Loucy (cell line): Measurements from ENCODE around the gene INS.

Source experiments
- H2AFZ ChIP-seq: fragments of 200-600 bp; sonication (generic); 2 replicates; pipeline ENCODE4 v1.6.0; 2016; ENCODE audit warnings: antibody characterized with exemption, mild to moderate bottlenecking, low read length, moderate library complexity
- H3F3A ChIP-seq: fragments of 200-600 bp; 2 replicates; pipeline ENCODE4 v1.6.0; 2016; ENCODE audit warnings: antibody characterized with exemption, low read depth, mild to moderate bottlenecking
- H3K27me3 ChIP-seq: fragments of 200-600 bp; sonication (generic); 2 replicates; pipeline ENCODE4 v1.6.1; 2014; ENCODE audit warnings: low read length, mild to moderate bottlenecking; ENCODE audit not compliant: insufficient read depth, poor library complexity, severe bottlenecking
- H3K36me3 ChIP-seq: fragments of 200-600 bp; sonication (generic); 2 replicates; pipeline ENCODE4 v1.6.1; 2016; ENCODE audit warnings: low read length; ENCODE audit not compliant: insufficient read depth
- H3K4me1 ChIP-seq: fragments of 200-600 bp; sonication (generic); 2 replicates; pipeline ENCODE4 v1.5.1; 2014; ENCODE audit warnings: low read length, mild to moderate bottlenecking; ENCODE audit not compliant: insufficient read depth, poor library complexity, severe bottlenecking
- H3K4me2 ChIP-seq: fragments of 200-600 bp; sonication (generic); 2 replicates; pipeline ENCODE4 v1.6.0; 2014; ENCODE audit warnings: antibody characterized with exemption, low read length, low read depth, mild to moderate bottlenecking; ENCODE audit not compliant: poor library complexity, severe bottlenecking
- H3K4me3 ChIP-seq: fragments of 200-600 bp; sonication (generic); 2 replicates; pipeline ENCODE4 v1.5.1; 2014; ENCODE audit warnings: low read length, mild to moderate bottlenecking, mixed read lengths; ENCODE audit not compliant: poor library complexity, severe bottlenecking
- H3K79me2 ChIP-seq: fragments of 200-600 bp; sonication (generic); 2 replicates; pipeline ENCODE4 v1.6.1; 2014; ENCODE audit warnings: low read length; ENCODE audit not compliant: insufficient read depth
- H3K9ac ChIP-seq: fragments of 200-600 bp; sonication (generic); 2 replicates; pipeline ENCODE4 v1.6.0; 2014; ENCODE audit warnings: mild to moderate bottlenecking, low read depth, low read length, moderate library complexity; ENCODE audit not compliant: poor library complexity, severe bottlenecking
- H3K9me2 ChIP-seq: fragments of 200-600 bp; sonication (generic); replicated peaks from 2 replicates; pipeline ENCODE4 v1.6.1; 2016; ENCODE audit warnings: low read depth, low read length, mixed read lengths
- H3K9me3 ChIP-seq: fragments of 200-600 bp; sonication (generic); 2 replicates; pipeline ENCODE4 v1.6.1; 2014; ENCODE audit warnings: mild to moderate bottlenecking, antibody characterized with exemption, low read length, low read depth; ENCODE audit not compliant: insufficient read depth
- H4K20me1 ChIP-seq: fragments of 200-600 bp; sonication (generic); 2 replicates; pipeline ENCODE4 v1.6.0; 2014; ENCODE audit warnings: antibody characterized with exemption, low read length, mild to moderate bottlenecking; ENCODE audit not compliant: insufficient read depth, poor library complexity, severe bottlenecking
- EZH2phosphoT487 ChIP-seq: fragments of 200-600 bp; IDR thresholded peaks from 2 replicates; pipeline ENCODE4 v1.6.1; 2018; ENCODE audit warnings: antibody characterized with exemption, mild to moderate bottlenecking, moderate library complexity, borderline replicate concordance
- TF ChIP-seq, protein P1 (sequence below): fragments of 200-600 bp; sonication (generic); conservative IDR thresholded peaks from 2 replicates; pipeline ENCODE4 v1.5.1; 2014; ENCODE audit warnings: mild to moderate bottlenecking, antibody characterized with exemption, low read length

INS gene

DNA sequence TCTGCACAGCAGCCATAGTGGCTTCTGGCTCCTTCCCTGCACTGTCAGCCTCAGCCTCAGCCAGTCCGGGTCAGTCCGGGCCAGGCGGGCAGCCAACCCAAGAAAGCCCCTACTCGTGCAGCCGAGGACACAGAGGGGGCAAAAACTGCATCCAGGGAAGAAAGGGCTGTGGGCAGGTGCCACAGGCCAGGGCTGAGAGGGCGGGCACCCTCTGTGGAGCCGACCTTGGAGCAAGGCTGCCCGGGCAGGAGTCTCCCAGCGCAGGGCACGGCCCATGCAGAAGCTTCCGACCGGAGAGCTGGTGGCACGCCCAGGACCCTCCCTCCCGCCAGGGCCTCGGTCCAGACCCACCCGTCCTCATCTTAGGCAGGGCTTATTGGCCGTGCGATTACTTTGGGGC, 21.1 kb upstream of the INS start:
- Histone ChIP-seq H2AFZ (no peak overlapping the region), H4K20me1 (no peaks in the 10 kb centered on the region), H3K4me3 (no peak overlapping the region), H3K4me1 (peaks cover 4% of the 10 kb centered on the region), H3K27me3 (no peaks in the 10 kb centered on the region), H3K9me2 (no peaks in the 10 kb centered on the region), H3K9ac (no peak overlapping the region), H3K9me3 (no peaks in the 10 kb centered on the region), H3K36me3 (no peaks in the 10 kb centered on the region), H3K79me2 (no peaks in the 10 kb centered on the region), H3F3A (no peaks in the 10 kb centered on the region), H3K4me2 (no peak overlapping the region)
- TF ChIP-seq EZH2phosphoT487 = no peak
- TF ChIP-seq, protein P1, sequence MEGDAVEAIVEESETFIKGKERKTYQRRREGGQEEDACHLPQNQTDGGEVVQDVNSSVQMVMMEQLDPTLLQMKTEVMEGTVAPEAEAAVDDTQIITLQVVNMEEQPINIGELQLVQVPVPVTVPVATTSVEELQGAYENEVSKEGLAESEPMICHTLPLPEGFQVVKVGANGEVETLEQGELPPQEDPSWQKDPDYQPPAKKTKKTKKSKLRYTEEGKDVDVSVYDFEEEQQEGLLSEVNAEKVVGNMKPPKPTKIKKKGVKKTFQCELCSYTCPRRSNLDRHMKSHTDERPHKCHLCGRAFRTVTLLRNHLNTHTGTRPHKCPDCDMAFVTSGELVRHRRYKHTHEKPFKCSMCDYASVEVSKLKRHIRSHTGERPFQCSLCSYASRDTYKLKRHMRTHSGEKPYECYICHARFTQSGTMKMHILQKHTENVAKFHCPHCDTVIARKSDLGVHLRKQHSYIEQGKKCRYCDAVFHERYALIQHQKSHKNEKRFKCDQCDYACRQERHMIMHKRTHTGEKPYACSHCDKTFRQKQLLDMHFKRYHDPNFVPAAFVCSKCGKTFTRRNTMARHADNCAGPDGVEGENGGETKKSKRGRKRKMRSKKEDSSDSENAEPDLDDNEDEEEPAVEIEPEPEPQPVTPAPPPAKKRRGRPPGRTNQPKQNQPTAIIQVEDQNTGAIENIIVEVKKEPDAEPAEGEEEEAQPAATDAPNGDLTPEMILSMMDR = no peak

DNA sequence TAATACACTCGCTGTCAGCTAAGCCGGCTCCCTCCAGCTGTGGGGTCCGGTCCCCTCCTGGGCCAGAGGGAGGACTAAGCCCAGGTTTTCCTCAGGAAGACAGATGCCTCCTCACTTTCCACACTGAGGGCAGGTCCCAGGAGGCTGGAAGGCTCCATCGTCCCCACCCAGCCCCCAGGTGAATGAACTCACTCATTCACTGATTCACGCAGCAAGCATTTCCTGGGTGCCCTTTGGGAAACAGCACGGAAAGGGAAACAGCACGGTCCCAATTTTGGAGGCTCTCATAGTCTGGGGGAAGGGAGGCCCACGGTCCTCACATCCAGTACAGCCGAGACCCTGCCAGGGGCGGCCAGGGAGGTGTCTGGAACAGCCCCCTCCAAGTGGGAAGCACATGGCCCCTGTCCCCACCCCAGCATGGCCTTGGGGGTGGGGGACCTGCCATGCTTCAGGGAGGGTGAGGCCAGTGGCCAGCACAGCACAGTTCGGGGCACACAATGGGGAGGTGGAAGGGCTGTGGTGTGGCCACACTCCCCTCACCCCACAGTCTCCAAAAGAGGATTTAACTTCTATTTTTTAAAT, 19.9 kb upstream of the INS start:
- no peaks in the 10 kb centered on the region for H3F3A ChIP-seq
- H3K9me2 ChIP-seq = no peaks in the 10 kb centered on the region
- H3K4me3 ChIP-seq = no peak overlapping the region
- H3K27me3 ChIP-seq = no peaks in the 10 kb centered on the region
- H3K4me1 ChIP-seq = peaks cover 4% of the 10 kb centered on the region
- no peaks in the 10 kb centered on the region for H3K36me3 ChIP-seq
- H3K4me2 ChIP-seq = no peak overlapping the region
- H3K79me2 ChIP-seq = no peaks in the 10 kb centered on the region
- H2AFZ ChIP-seq = no peak overlapping the region
- TF ChIP-seq, protein P1 = no peak
- TF ChIP-seq EZH2phosphoT487 = no peak
- H3K9ac ChIP-seq = no peak overlapping the region
- no peaks in the 10 kb centered on the region for H4K20me1 ChIP-seq
- no peaks in the 10 kb centered on the region for H3K9me3 ChIP-seq

DNA sequence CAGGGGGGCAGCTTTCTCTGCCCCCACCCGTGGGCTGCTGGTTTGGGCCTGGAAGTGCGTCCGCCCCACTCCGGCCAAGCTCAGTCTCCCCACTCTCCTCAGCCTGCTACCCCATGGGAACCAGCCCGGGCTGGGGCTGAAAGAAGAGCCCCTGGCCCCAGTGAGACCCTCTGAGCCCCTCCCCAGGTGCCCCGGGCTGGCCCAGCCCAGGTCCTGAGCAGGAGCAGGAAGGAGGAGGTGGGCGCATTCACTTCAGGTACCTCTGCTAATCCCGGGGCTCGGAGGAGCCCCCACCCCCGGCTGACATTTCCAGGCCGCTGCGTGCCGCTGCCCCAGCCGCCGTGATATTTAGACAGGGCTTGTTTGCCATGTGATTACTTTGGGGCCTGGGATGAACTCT, 19.3 kb upstream of the INS start:
- Histone ChIP-seq H3F3A (no peaks in the 10 kb centered on the region), H3K79me2 (no peaks in the 10 kb centered on the region), H3K9me3 (no peaks in the 10 kb centered on the region), H4K20me1 (no peaks in the 10 kb centered on the region), H3K9me2 (no peaks in the 10 kb centered on the region), H3K27me3 (no peaks in the 10 kb centered on the region), H3K9ac (no peak overlapping the region), H2AFZ (no peak overlapping the region), H3K4me2 (no peak overlapping the region), H3K4me3 (no peak overlapping the region), H3K36me3 (no peaks in the 10 kb centered on the region), H3K4me1 (peaks cover 4% of the 10 kb centered on the region)
- TF ChIP-seq, protein P1 = no peak
- no peak for TF ChIP-seq EZH2phosphoT487
